IMR-90 (cell line): Measurements from ENCODE around the gene IQSEC1.

Experiments
- CEBPB ChIP-seq: IDR thresholded peaks from 2 replicates; pipeline ENCODE4 v1.6.1; 2012; ENCODE audit warnings: low read depth, low read length, improper control_type of control experiment
- CHD1 ChIP-seq: IDR thresholded peaks from 2 replicates; pipeline ENCODE4 v1.6.1; 2012; ENCODE audit warnings: low read depth, low read length, improper control_type of control experiment
- FOS ChIP-seq: fragments of 150-350 bp; IDR thresholded peaks from 2 replicates; pipeline ENCODE4 v1.6.1; 2016; ENCODE audit warnings: low read depth, low read length
- MAFK ChIP-seq: IDR thresholded peaks from 2 replicates; pipeline ENCODE4 v1.6.1; 2012; ENCODE audit warnings: low read depth, low read length, improper control_type of control experiment
- MAZ ChIP-seq: IDR thresholded peaks from 2 replicates; pipeline ENCODE4 v1.6.1; 2012; ENCODE audit warnings: low read depth, mild to moderate bottlenecking, low read length, improper control_type of control experiment, moderate library complexity, borderline replicate concordance
- MXI1 ChIP-seq: IDR thresholded peaks from 2 replicates; pipeline ENCODE4 v1.6.1; 2012; ENCODE audit warnings: low read depth, mild to moderate bottlenecking, low read length, moderate library complexity, borderline replicate concordance
- NFE2L2 ChIP-seq: fragments of 150-350 bp; IDR thresholded peaks from 2 replicates; pipeline ENCODE4 v1.6.1; 2016; ENCODE audit warnings: low read depth, mild to moderate bottlenecking, low read length
- POLR2A ChIP-seq: IDR thresholded peaks from 2 replicates; pipeline ENCODE4 v1.6.1; 2012; ENCODE audit warnings: mild to moderate bottlenecking, low read depth, low read length
- RAD21 ChIP-seq: IDR thresholded peaks from 2 replicates; pipeline ENCODE4 v1.6.1; 2012; ENCODE audit warnings: low read length, improper control_type of control experiment
- RFX5 ChIP-seq: IDR thresholded peaks from 2 replicates; pipeline ENCODE4 v1.8.0; 2012; ENCODE audit warnings: low read depth, mild to moderate bottlenecking, low read length, moderate library complexity
- SMC3 ChIP-seq: fragments of 150-350 bp; IDR thresholded peaks from 2 replicates; pipeline ENCODE4 v1.6.1; 2016; ENCODE audit warnings: low read depth, mild to moderate bottlenecking, antibody characterized with exemption, low read length, moderate library complexity
- USF2 ChIP-seq: fragments of 150-350 bp; IDR thresholded peaks from 2 replicates; pipeline ENCODE4 v1.6.1; 2017; ENCODE audit warnings: mild to moderate bottlenecking, antibody characterized with exemption, low read length, low read depth
- TF ChIP-seq, protein P1 (sequence below): conservative IDR thresholded peaks from 2 replicates; pipeline ENCODE4 v1.5.1; 2012; ENCODE audit warnings: mild to moderate bottlenecking, low read depth, low read length, improper control_type of control experiment
- TF ChIP-seq, protein P2 (sequence below): fragments of 150-350 bp; IDR thresholded peaks from 2 replicates; pipeline ENCODE4 v1.6.1; 2016; ENCODE audit warnings: low read depth, mild to moderate bottlenecking, low read length, moderate library complexity, borderline replicate concordance

GRCh38 chr3:13044496-13045240, 28.6 kb downstream of the IQSEC1 start:
- TF ChIP-seq, protein P1, sequence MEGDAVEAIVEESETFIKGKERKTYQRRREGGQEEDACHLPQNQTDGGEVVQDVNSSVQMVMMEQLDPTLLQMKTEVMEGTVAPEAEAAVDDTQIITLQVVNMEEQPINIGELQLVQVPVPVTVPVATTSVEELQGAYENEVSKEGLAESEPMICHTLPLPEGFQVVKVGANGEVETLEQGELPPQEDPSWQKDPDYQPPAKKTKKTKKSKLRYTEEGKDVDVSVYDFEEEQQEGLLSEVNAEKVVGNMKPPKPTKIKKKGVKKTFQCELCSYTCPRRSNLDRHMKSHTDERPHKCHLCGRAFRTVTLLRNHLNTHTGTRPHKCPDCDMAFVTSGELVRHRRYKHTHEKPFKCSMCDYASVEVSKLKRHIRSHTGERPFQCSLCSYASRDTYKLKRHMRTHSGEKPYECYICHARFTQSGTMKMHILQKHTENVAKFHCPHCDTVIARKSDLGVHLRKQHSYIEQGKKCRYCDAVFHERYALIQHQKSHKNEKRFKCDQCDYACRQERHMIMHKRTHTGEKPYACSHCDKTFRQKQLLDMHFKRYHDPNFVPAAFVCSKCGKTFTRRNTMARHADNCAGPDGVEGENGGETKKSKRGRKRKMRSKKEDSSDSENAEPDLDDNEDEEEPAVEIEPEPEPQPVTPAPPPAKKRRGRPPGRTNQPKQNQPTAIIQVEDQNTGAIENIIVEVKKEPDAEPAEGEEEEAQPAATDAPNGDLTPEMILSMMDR, result no peak
- TF ChIP-seq SMC3, result no peak
- TF ChIP-seq RAD21, result no peak
- no peak for TF ChIP-seq POLR2A
- no peak for TF ChIP-seq MXI1
- TF ChIP-seq NFE2L2, result no peak
- TF ChIP-seq, protein P2, sequence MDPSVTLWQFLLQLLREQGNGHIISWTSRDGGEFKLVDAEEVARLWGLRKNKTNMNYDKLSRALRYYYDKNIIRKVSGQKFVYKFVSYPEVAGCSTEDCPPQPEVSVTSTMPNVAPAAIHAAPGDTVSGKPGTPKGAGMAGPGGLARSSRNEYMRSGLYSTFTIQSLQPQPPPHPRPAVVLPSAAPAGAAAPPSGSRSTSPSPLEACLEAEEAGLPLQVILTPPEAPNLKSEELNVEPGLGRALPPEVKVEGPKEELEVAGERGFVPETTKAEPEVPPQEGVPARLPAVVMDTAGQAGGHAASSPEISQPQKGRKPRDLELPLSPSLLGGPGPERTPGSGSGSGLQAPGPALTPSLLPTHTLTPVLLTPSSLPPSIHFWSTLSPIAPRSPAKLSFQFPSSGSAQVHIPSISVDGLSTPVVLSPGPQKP, result no peak
- no peak for TF ChIP-seq FOS
- no peak for TF ChIP-seq RFX5
- TF ChIP-seq MAZ, result no peak
- TF ChIP-seq USF2, result no peak
- TF ChIP-seq CEBPB, result no peak
- no peak for TF ChIP-seq CHD1
- no peak for TF ChIP-seq MAFK
